Stromal cell of bone marrow (primary cell): ENCODE measurements around the gene RPRM.
"Not testable (repeated sequence)": the region's sequence is repeated elsewhere in the genome, so short reads cannot be mapped to it uniquely, and the experiment has no call there.

ENCODE experiments used
- DNase-seq: peaks from one replicate; pipeline ENCODE4 v3.0.0-alpha.2; 2012; ENCODE audit warnings: low read depth

RPRM gene

GRCh38 chr2:153455861-153456260 lies 22.7 kb downstream of the RPRM start:
- no peak for DNase-seq

- no peak for DNase-seq
Observed at GRCh38 chr2:153455403-153455802, 23.2 kb downstream of the RPRM start.

- DNase-seq, result no peak
Observed at GRCh38 chr2:153451611-153452010, 27.0 kb downstream of the RPRM start.

GRCh38 chr2:153443106-153443505 lies 35.5 kb downstream of the RPRM start:
- no peak for DNase-seq

- DNase-seq, result not testable (repeated sequence)
Observed at GRCh38 chr2:153442616-153443015, 35.9 kb downstream of the RPRM start.

- DNase-seq, result not testable (repeated sequence)
Observed at GRCh38 chr2:153440090-153440489, 38.5 kb downstream of the RPRM start.

GRCh38 chr2:153433403-153433802 lies 45.2 kb downstream of the RPRM start:
- no peak for DNase-seq

GRCh38 chr2:153432381-153432780 lies 46.2 kb downstream of the RPRM start:
- no peak for DNase-seq

- no peak for DNase-seq
Observed at GRCh38 chr2:153431114-153431513, 47.4 kb downstream of the RPRM start.
